Fibroblast of lung (primary cell): ENCODE results near the gene GTPBP1. TPM values are rescaled to one million over a fixed set of nuclear protein-coding genes. Genes with fewer than 3 reads are reported as not detected.

Experiments
- DNase-seq, 2 donors: peaks; one replicate each; pipeline versions ENCODE4 v3.0.0 to v3.0.0-alpha.2; 2010; ENCODE audit warnings: low read depth in 2 of 2
- H2AFZ ChIP-seq: 2 replicates; pipeline ENCODE4 v1.5.1; 2012; ENCODE audit warnings: low read length, control low read depth, inconsistent platforms
- H3K27ac ChIP-seq: 2 replicates; pipeline ENCODE4 v1.5.1; 2011; ENCODE audit warnings: low read length, control low read depth; ENCODE audit not compliant: insufficient read depth
- H3K27me3 ChIP-seq: 2 replicates; pipeline ENCODE4 v1.5.1; 2011; ENCODE audit warnings: mild to moderate bottlenecking, low read length; ENCODE audit not compliant: control insufficient read depth, insufficient read depth
- H3K36me3 ChIP-seq: 2 replicates; pipeline ENCODE4 v1.5.1; 2011; ENCODE audit warnings: low read length; ENCODE audit not compliant: control insufficient read depth, insufficient read depth
- H3K4me1 ChIP-seq: 2 replicates; pipeline ENCODE4 v1.5.1; 2011; ENCODE audit warnings: low read length; ENCODE audit not compliant: control insufficient read depth, insufficient read depth; ENCODE audit errors: extremely low read depth
- H3K4me2 ChIP-seq: 2 replicates; pipeline ENCODE4 v1.5.1; 2011; ENCODE audit warnings: low read length, control low read depth; ENCODE audit not compliant: insufficient read depth; ENCODE audit errors: extremely low read depth
- H3K4me3 ChIP-seq, 4 experiments: fragments of 200-600 bp in 1 of 4; sonication (generic) in 1 of 4; replicated peaks in 1 of 4; 2 replicates each; pipeline ENCODE4 v1.5.1; 2011 to 2016; ENCODE audit warnings: low read length in 4 of 4, low read depth in 3 of 4, mild to moderate bottlenecking in 3 of 4, control low read depth in 2 of 4, inconsistent platforms in 1 of 4, mixed read lengths in 1 of 4; ENCODE audit not compliant: insufficient read depth in 1 of 4; ENCODE audit errors: control extremely low read depth in 1 of 4
- H3K79me2 ChIP-seq: 2 replicates; pipeline ENCODE4 v1.5.1; 2012; ENCODE audit warnings: mild to moderate bottlenecking, low read length, inconsistent platforms; ENCODE audit not compliant: control insufficient read depth, insufficient read depth
- H3K9ac ChIP-seq: 2 replicates; pipeline ENCODE4 v1.5.1; 2011; ENCODE audit warnings: mild to moderate bottlenecking, low read length, control low read depth; ENCODE audit not compliant: insufficient read depth
- H3K9me3 ChIP-seq: 2 replicates; pipeline ENCODE4 v1.5.1; 2012; ENCODE audit warnings: low read depth, low read length; ENCODE audit not compliant: control insufficient read depth, insufficient read depth
- H4K20me1 ChIP-seq: 2 replicates; pipeline ENCODE4 v1.5.1; 2011; ENCODE audit warnings: low read length; ENCODE audit not compliant: control insufficient read depth, insufficient read depth; ENCODE audit errors: extremely low read depth
- EZH2 ChIP-seq: IDR thresholded peaks from 2 replicates; pipeline ENCODE4 v1.5.1; 2012; ENCODE audit warnings: low read length, control low read depth, mild to moderate bottlenecking; ENCODE audit errors: missing control alignments
- polyA plus RNA-seq, 2 donors: library from polyadenylated mRNA; depleted of rRNA in 1 of 2; stranded (reverse) in 1 of 2; unstranded in 1 of 2; fragments of >200 nt; gene quantifications; 2 replicates each; pipeline ENCODE4 v1.2.1, GENCODE V29; 2011 to 2012; ENCODE audit warnings: missing spikeins in 1 of 2
- total RNA-seq: library from RNA; depleted of rRNA; stranded (reverse); fragments of >200 nt; gene quantifications from 2 replicates; pipeline ENCODE4 v1.2.1, GENCODE V29; 2014
- TF ChIP-seq, protein P1 (sequence below), 2 donors: IDR thresholded peaks in 1 of 2; conservative IDR thresholded peaks in 1 of 2; 1 replicate in 1 of 2; 2 replicates in 1 of 2; pipeline ENCODE4 v1.5.1; 2011 to 2012; ENCODE audit warnings: low read length in 2 of 2, control low read depth in 1 of 2, inconsistent platforms in 1 of 2, low read depth in 1 of 2, mild to moderate bottlenecking in 1 of 2

The GTPBP1 gene
- total and polyA plus RNA-seq, 2 donors (not counting 1 experiment from before 2014, with no cell fraction given): 20.6 to 23.1 TPM

DNA sequence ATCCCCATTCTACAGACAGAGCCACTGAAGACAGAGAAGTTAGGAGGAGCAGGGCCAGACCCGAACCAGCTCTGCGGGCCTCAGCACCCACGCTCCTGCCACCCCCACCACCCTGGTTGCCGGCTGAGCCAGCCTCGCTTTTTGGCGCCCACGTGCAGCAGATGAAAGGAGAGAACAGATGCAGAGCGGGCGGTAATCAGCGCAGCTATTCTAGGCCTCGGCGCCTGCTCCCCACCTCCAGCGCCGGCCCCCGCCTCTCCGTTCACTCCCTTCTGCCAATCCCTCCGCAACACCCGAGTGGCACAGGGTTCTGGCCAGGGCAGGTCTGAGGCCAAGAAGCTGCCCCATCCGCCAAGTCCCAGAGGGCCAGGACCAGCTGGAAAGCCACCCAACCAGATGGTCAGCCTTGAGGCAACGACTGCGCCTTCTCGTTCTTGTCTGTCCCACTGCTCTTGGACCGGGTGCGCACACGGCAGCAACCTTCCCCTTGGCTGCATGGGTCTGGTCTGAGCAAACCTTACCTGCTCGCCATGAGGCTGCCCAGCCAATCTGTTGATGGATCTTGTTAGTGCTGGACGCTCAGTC, 71.4 kb downstream of the GTPBP1 start:
- no peak overlapping the region for H3K9ac ChIP-seq
- H3K27me3 ChIP-seq: no peaks in the 10 kb centered on the region
- no peak for TF ChIP-seq EZH2
- TF ChIP-seq, protein P1, sequence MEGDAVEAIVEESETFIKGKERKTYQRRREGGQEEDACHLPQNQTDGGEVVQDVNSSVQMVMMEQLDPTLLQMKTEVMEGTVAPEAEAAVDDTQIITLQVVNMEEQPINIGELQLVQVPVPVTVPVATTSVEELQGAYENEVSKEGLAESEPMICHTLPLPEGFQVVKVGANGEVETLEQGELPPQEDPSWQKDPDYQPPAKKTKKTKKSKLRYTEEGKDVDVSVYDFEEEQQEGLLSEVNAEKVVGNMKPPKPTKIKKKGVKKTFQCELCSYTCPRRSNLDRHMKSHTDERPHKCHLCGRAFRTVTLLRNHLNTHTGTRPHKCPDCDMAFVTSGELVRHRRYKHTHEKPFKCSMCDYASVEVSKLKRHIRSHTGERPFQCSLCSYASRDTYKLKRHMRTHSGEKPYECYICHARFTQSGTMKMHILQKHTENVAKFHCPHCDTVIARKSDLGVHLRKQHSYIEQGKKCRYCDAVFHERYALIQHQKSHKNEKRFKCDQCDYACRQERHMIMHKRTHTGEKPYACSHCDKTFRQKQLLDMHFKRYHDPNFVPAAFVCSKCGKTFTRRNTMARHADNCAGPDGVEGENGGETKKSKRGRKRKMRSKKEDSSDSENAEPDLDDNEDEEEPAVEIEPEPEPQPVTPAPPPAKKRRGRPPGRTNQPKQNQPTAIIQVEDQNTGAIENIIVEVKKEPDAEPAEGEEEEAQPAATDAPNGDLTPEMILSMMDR (conservative IDR thresholded peaks at IDR 0.05 in 1 of 2, IDR thresholded peaks at IDR 0.05 in 1 of 2; ENCODE audit: low read depth in 1 of 2, low read length in 2 of 2): no peak
- no peak overlapping the region for H3K27ac ChIP-seq
- H3K4me3 ChIP-seq: no peak overlapping the region
- DNase-seq: no peak
- H3K36me3 ChIP-seq: peaks cover 2% of the 10 kb centered on the region
- no peaks in the 10 kb centered on the region for H3K9me3 ChIP-seq
- no peaks in the 10 kb centered on the region for H3K79me2 ChIP-seq
- no peak overlapping the region for H3K4me2 ChIP-seq
- H3K4me1 ChIP-seq: no peaks in the 10 kb centered on the region
- no peak overlapping the region for H2AFZ ChIP-seq
- no peaks in the 10 kb centered on the region for H4K20me1 ChIP-seq

- no peak overlapping the region for H3K27ac ChIP-seq
- H3K9ac ChIP-seq: no peak overlapping the region
- H3K9me3 ChIP-seq: no peaks in the 10 kb centered on the region
- H2AFZ ChIP-seq: no peak overlapping the region
- TF ChIP-seq, protein P1 (conservative IDR thresholded peaks at IDR 0.05 in 1 of 2, IDR thresholded peaks at IDR 0.05 in 1 of 2; ENCODE audit: low read depth in 1 of 2, low read length in 2 of 2): no peak
- no peak for TF ChIP-seq EZH2
- DNase-seq: no peak
- H3K4me2 ChIP-seq: no peak overlapping the region
- no peaks in the 10 kb centered on the region for H4K20me1 ChIP-seq
- no peaks in the 10 kb centered on the region for H3K79me2 ChIP-seq
- H3K27me3 ChIP-seq: no peaks in the 10 kb centered on the region
- H3K4me3 ChIP-seq: no peak overlapping the region
- no peaks in the 10 kb centered on the region for H3K4me1 ChIP-seq
- peaks cover 2% of the 10 kb centered on the region for H3K36me3 ChIP-seq
Observed at GRCh38 chr22:38781033-38781432, 75.3 kb downstream of the GTPBP1 start.

GRCh38 chr22:38782402-38783094, 76.8 kb downstream of the GTPBP1 start:
- H3K27ac ChIP-seq: no peak overlapping the region

More at GRCh38 chr22:38782402-38783094, 76.8 kb downstream of the GTPBP1 start:
- DNase-seq: peak in 1 of 2 donors; percentile 88
- Histone ChIP-seq H3K4me1 (peaks cover under 1% of the 10 kb centered on the region), H3K36me3 (peaks cover 2% of the 10 kb centered on the region), H4K20me1 (no peaks in the 10 kb centered on the region), H3K9ac (no peak overlapping the region), H3K27me3 (no peaks in the 10 kb centered on the region), H3K79me2 (no peaks in the 10 kb centered on the region), H3K4me2 (no peak overlapping the region), H2AFZ (no peak overlapping the region), H3K9me3 (no peaks in the 10 kb centered on the region), H3K4me3 (no peak overlapping the region)
- TF ChIP-seq EZH2: no peak
- TF ChIP-seq, protein P1 (conservative IDR thresholded peaks at IDR 0.05 in 1 of 2, IDR thresholded peaks at IDR 0.05 in 1 of 2; ENCODE audit: low read depth in 1 of 2, low read length in 2 of 2): no peak

Other genes starting within 250 kb of the GTPBP1 start
- gene KDELR3, start 237.8 kb upstream of the GTPBP1 start, total RNA-seq: 42.1 and 78.8 TPM in 2 replicates
- gene KDELR3, start 237.8 kb upstream of the GTPBP1 start, polyA plus RNA-seq: 161 and 305 TPM in 2 replicates
- 362 and 420 TPM in 2 replicates for gene DDX17, start 199.6 kb upstream of the GTPBP1 start, total RNA-seq
- gene DDX17, start 199.6 kb upstream of the GTPBP1 start, polyA plus RNA-seq: 244 and 325 TPM in 2 replicates
- 4.0 and 5.1 TPM in 2 replicates for gene DMC1, start 135.8 kb upstream of the GTPBP1 start, total RNA-seq
- gene DMC1, start 135.8 kb upstream of the GTPBP1 start, polyA plus RNA-seq: 0.54 and 5.9 TPM in 2 replicates
- 0.66 and 0.77 TPM in 2 replicates for gene FAM227A, start 49.6 kb upstream of the GTPBP1 start, total RNA-seq
- gene FAM227A, start 49.6 kb upstream of the GTPBP1 start, polyA plus RNA-seq: 0.19 and 0.69 TPM in 2 replicates
- gene CBY1, start 49.3 kb upstream of the GTPBP1 start, total RNA-seq: 14.5 and 16.2 TPM in 2 replicates
- gene CBY1, start 49.3 kb upstream of the GTPBP1 start, polyA plus RNA-seq: 35.5 and 42.3 TPM in 2 replicates
- 61.1 and 65.0 TPM in 2 replicates for gene TOMM22, start 24.0 kb upstream of the GTPBP1 start, total RNA-seq
- 80.3 and 112 TPM in 2 replicates for gene TOMM22, start 24.0 kb upstream of the GTPBP1 start, polyA plus RNA-seq
- 59.1 and 62.1 TPM in 2 replicates for gene JOSD1, start 5.0 kb upstream of the GTPBP1 start, total RNA-seq
- 35.9 and 40.5 TPM in 2 replicates for gene JOSD1, start 5.0 kb upstream of the GTPBP1 start, polyA plus RNA-seq
- 42.1 and 76.6 TPM in 2 replicates for gene SUN2, start 50.1 kb downstream of the GTPBP1 start, total RNA-seq
- gene SUN2, start 50.1 kb downstream of the GTPBP1 start, polyA plus RNA-seq: 26.2 and 27.4 TPM in 2 replicates
- gene DNAL4, start 88.2 kb downstream of the GTPBP1 start, total RNA-seq: 23.4 and 25.1 TPM in 2 replicates
- 9.0 and 13.3 TPM in 2 replicates for gene DNAL4, start 88.2 kb downstream of the GTPBP1 start, polyA plus RNA-seq
- gene NPTXR, start 138.1 kb downstream of the GTPBP1 start, total RNA-seq: 1.0 and 2.0 TPM in 2 replicates
- 0.84 and 1.0 TPM in 2 replicates for gene NPTXR, start 138.1 kb downstream of the GTPBP1 start, polyA plus RNA-seq
- 45.7 and 53.8 TPM in 2 replicates for gene CBX6, start 166.3 kb downstream of the GTPBP1 start, total RNA-seq
- 20.3 and 25.5 TPM in 2 replicates for gene CBX6, start 166.3 kb downstream of the GTPBP1 start, polyA plus RNA-seq